COLO668 (cell line): ENCODE data around the gene PTPN4.
"Not testable (repeated sequence)": the region's sequence is repeated elsewhere in the genome, so short reads cannot be mapped to it uniquely, and the experiment has no call there.

Experiments used
- DNase-seq: peaks from one replicate; lab custom pipeline; 2025; ENCODE audit not compliant: unreplicated experiment; lab: John Stamatoyannopoulos, UW

The PTPN4 gene

GRCh38 chr2:119764832-119765231, 5.1 kb downstream of the PTPN4 start:
- no peak for DNase-seq

DNA sequence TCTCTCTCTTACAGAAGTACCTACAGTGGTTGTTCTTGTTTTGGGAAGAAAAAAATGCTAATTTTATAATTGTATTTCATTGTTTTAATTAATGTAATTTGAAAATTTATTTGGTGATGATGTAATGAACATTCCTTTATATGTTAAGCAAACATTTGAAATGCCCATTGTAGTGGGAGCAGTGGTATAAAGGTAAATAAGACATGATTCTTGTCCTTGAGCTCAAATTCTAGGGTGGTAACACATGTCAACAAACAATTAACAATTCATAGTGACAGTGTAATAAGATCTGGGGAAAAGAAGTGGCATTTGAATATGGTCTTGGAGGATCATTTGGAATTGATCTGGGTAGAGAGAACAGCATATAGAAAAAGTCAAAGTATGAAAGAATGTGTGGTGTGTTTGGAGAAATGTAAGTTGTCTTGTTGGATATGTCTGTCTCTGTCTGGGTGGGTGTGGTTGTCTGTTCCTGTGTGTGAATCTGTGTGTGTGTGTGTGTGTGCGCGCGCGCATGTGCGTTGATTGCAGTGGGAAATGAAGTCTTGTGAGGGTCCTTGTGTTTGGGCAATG, 5.8 kb downstream of the PTPN4 start:
- DNase-seq = no peak

DNA sequence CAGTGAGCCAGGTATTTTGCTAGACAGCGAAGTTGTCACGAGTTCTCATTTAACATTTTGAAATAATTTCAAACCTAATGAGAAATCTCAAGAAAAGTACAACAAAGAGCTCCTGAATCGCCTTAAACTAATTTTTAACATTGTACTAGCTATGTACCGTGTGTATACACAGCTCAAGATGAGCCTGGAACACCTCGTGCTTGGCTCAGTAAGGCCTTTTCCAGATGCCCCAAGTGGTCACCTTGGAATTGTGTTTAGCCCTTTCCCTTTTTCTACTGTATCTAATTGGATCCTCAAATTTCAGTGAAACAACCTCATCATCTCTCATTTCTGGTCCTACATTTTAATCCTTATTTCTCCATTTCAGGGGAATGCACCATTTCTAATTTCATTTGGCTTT, 7.2 kb downstream of the PTPN4 start:
- DNase-seq = no peak

DNA sequence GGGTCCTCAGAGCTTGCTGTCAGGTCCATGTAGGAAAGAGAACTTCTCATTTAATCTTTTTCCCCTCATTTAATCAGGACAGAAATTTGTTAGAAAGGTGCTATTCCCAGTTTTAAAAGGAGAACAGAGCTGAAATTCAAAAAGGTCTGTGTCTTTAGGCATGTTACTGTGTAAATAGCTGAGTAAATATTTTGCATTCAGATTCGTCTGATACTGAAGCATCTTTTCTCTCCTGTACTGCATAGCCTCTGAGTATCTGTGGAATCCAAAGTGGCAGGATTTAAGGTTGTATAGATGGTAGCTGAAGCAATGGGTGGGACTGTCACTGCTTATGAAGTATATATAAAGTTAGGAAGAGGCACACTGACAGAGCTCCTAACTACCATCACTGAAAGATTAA, 9.0 kb downstream of the PTPN4 start:
- no peak for DNase-seq

- no peak for DNase-seq
Observed at GRCh38 chr2:119769645-119770044, 9.9 kb downstream of the PTPN4 start.

DNA sequence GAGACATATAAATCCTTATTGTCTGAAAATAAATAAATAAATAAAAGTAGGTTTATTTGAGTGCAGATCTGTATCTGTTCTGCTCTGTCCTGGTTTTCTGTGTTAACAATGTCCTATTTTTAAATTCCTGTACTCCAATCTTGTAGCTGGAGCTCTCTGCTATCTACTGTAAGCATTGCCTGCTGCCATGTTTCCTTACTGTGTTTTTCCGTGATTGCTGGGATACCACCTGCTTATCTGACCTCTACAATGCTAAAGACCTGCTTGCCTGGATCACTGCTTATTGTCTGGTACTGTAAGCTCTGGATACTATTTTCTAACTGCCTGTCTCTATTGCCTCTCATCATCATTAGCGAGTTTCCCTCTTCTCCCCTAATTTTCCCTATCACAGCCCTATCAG, 11.6 kb downstream of the PTPN4 start:
- DNase-seq = no peak

DNA sequence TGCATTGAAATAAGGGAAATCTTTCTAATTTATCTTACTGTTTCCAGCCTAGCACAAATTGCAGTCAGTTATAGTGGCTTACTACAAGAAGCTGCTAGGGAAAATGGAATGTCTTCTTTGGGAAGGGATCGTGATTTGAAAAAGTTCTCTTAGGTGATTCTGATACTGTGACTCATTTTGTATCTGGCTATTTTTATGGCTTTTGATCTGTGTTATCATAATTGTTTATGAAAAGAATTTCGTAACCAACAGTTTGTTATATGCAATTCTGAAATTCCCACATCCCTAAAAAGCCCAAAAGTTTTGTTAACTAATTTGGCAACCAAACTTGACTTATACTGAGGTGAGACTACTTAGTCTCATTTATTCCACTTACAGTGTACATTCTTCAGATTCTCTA, 12.4 kb downstream of the PTPN4 start:
- DNase-seq = no peak

DNA sequence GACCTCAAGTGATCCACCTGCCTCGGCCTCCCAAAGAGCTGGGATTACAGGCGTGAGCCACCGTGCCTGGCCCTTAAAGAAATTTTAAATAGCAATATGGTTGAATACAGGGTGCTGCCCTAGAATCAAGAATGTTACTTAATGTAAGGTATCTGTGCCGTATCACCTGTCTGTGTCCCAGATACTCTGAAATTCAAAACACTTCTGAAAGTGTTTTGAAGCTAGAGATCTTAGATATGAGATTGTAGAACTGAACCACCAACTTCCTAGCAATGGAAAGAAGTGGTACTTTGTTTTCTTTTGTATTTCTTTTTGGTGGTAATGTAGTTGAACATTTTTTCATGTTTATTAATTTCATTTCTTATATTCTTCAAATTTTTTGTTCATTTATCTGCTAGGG, 13.0 kb downstream of the PTPN4 start:
- DNase-seq = no peak

- DNase-seq = no peak
Observed at GRCh38 chr2:119774026-119774425, 14.3 kb downstream of the PTPN4 start.

GRCh38 chr2:119775102-119775501, 15.4 kb downstream of the PTPN4 start:
- no peak for DNase-seq

DNA sequence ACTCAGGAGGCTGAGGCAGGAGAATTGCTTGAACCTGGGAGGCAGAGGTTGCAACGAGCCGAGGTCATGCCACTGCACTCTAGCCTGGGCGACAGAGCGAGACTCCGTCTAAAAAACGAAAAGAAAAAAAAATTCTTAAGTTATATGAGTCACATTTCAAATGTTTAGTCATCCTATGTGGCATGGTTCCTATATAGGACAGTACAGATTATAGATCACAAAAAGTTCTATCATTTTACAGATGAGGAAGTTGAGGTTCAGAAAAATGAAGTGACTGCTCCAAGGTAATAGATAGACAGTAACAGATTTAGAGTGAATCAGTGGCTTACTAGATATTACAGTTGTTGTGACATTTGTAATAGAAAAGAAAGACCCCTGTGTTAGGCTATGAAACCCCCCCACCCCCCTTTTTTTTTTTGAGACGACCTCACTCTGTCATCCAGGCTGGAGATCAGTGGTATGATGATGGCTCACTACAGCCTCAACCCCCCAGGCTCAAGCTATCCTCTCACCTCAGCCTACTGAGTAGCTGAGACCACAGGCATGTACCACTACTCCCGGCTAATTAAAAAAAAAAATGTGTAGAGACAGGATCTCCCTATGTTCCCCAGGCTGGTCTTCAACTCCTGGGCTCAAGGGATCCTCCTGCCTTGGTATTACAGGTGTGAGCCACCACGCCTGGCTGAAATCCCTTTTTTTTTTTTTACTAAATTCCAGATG, 22.7 kb downstream of the PTPN4 start:
- no peak for DNase-seq

DNA sequence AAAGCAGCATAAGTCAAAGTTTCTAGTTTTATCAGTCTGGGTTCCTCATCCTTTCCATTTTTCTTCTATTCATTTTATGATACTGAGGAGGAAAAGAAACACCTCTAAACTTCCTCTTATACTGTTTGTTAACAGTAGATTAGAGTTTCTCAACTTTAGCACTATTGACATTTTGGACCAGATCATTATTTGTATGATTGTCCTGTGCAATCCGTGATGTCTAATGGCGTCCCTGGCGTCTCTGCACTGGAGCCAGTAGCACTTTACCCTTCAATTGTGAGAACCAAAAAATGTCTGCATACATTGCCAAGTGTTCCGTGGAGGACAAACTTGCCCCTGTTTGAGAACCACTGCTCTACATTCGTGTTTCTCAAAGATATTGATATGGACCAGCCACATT, 25.2 kb downstream of the PTPN4 start:
- no peak for DNase-seq

GRCh38 chr2:119786295-119786694, 26.6 kb downstream of the PTPN4 start:
- DNase-seq = no peak

- DNase-seq = no peak
Observed at GRCh38 chr2:119788752-119789151, 29.0 kb downstream of the PTPN4 start.

DNA sequence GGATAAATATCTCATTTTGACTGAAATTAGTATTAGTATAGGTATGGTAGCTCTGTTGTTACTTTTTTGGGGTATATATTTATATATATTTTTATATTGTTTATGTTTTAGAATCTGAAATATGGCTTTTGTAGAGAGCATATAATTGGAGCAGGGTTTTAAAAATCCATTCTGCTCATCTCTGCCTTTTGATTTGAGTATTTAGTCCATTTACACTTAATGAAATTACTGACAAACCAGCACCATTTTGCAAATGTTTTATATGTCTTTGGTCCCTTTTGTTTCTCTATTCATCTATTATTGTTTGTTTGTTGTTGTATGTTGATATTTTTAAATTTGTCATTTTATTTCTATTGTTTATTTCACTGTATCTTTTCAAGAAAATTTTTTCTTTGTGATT, 30.7 kb downstream of the PTPN4 start:
- no peak for DNase-seq

DNA sequence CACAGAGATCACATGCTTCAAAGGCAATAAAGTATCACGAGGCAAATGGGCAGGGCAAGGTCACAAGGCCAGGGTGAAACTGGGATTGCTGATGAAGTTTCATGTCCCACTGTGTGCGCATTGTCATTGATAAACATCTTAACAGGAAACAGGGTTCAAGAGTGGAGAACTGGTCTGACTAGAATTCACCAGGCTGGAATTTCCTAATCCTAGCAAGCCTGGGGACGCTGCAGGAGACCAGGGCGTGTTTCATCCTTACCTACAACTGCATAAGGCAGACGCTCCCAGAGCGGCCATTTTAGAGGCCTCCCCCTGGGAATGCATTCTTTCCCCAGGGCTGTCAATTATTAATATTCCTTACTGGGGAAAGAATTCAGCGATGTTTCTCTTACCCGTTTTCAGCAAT, 33.2 kb downstream of the PTPN4 start:
- DNase-seq = no peak

GRCh38 chr2:119794237-119794636, 34.5 kb downstream of the PTPN4 start:
- no peak for DNase-seq

DNA sequence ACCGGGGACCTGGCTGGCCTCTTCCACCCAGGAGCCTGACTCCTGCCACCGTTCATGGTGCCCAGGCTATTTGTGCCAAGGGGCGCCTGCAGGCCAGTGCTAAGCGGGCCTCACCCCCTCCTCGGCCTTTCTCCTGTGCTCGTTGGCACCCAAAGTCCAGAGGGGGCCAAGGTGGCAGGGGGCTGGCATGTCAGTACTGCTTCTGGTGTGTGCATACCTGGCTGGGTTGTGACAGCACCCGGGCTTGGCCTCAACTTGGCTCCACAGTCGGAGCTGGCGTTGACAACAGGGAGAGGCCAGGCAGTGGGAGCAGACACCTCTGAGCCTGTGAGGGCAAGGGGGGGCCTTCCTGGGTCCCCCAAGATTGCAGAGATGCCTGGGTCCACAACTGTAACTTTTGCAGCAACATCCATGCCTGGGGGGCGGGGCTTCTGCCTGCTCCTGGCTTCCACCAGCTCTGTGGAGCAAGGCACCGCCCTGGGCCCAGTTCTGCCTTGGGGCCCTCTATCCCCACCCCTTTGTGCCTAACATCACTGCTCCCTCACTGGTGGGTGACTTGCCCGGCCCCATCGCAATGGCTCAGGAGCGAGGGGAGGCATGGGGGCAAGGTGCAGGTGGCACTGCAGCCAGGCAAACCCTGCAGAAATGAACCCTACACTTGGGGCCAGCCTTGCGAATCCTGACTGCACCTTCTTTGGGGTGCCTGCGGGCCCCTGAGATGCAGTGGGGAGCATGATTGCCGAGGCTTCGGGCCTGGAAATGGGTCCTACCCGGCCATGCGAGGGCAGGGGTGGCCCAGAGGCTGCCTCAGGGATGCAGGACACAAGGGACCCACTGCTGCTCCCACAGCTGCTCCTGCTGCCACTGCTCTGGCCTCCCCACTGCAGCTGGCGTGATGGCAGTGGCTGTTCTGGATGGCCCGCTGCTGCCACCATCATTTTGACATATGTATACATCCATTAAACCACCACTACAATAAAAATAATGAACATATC, 35.9 kb downstream of the PTPN4 start:
- no peak for DNase-seq

- no peak for DNase-seq
Observed at GRCh38 chr2:119800376-119800902, 40.7 kb downstream of the PTPN4 start.

DNA sequence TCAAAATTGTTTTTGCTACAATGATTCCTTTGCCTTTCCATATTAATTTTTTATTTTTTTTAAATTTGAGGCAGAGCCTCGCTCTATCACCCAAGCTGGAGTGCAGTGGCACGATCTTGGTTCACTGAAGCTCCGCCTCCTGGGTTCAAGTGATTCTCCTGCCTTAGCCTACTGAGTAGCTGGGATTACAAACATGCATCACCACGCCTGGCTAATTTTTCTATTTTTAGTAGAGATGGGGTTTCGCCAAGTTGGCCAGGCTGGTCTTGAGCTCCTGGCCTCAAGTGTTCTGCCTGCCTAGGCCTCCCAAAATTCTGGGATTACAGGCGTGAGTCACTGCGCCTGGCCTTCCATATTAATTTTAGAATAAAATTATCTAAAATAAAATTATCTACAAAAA, 41.3 kb downstream of the PTPN4 start:
- DNase-seq = no peak

GRCh38 chr2:119801989-119802388, 42.3 kb downstream of the PTPN4 start:
- not testable (repeated sequence) for DNase-seq

DNA sequence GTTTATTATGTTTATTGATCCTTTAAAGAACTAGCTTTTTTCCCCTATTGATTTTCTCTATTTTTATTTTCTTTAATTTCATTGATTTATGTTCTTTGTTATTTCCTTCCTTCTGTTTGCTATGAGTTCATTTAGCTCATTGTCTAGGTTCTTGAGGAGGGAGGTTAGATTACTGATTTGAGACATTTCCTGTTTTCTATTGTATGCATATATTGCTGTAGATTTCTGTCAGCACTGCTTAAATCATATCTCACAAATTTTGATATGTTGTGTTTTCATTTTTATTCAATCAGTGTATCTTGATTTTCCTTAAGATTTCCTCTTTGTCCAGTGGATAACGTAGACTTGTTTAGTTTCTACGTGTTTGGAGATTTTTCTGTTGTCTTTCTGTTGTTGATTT, 43.4 kb downstream of the PTPN4 start:
- no peak for DNase-seq
